ENCODE data around the gene MAPK8. TPM values are rescaled to one million over a fixed set of nuclear protein-coding genes. Genes with fewer than 3 reads are reported as not detected.

MAPK8 gene
- total and polyA plus RNA-seq, 9 of the 15 experiments (the other 6 are each of a cell fraction or from before 2014, with no cell fraction given) = 6.4 to 159 (median 71.0) TPM

GRCh38 chr10:48480397-48481374 lies 174.2 kb downstream of the MAPK8 start (continued):
- TF ChIP-seq, protein P1, sequence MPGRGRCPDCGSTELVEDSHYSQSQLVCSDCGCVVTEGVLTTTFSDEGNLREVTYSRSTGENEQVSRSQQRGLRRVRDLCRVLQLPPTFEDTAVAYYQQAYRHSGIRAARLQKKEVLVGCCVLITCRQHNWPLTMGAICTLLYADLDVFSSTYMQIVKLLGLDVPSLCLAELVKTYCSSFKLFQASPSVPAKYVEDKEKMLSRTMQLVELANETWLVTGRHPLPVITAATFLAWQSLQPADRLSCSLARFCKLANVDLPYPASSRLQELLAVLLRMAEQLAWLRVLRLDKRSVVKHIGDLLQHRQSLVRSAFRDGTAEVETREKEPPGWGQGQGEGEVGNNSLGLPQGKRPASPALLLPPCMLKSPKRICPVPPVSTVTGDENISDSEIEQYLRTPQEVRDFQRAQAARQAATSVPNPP (IDR thresholded peaks at IDR 0.05; ENCODE audit: borderline replicate concordance, insufficient read depth, insufficient read length) = no peak
- TF ChIP-seq, protein P2, sequence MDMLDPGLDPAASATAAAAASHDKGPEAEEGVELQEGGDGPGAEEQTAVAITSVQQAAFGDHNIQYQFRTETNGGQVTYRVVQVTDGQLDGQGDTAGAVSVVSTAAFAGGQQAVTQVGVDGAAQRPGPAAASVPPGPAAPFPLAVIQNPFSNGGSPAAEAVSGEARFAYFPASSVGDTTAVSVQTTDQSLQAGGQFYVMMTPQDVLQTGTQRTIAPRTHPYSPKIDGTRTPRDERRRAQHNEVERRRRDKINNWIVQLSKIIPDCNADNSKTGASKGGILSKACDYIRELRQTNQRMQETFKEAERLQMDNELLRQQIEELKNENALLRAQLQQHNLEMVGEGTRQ (CRISPR knock-in tag; IDR thresholded peaks at IDR 0.05) = no peak
- TF ChIP-seq, protein P3, sequence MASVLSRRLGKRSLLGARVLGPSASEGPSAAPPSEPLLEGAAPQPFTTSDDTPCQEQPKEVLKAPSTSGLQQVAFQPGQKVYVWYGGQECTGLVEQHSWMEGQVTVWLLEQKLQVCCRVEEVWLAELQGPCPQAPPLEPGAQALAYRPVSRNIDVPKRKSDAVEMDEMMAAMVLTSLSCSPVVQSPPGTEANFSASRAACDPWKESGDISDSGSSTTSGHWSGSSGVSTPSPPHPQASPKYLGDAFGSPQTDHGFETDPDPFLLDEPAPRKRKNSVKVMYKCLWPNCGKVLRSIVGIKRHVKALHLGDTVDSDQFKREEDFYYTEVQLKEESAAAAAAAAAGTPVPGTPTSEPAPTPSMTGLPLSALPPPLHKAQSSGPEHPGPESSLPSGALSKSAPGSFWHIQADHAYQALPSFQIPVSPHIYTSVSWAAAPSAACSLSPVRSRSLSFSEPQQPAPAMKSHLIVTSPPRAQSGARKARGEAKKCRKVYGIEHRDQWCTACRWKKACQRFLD (CRISPR knock-in tag; IDR thresholded peaks at IDR 0.05) = no peak; the same call in 1 of the 2 replicates
- TF ChIP-seq SMAD3 (CRISPR knock-in tag; conservative IDR thresholded peaks at IDR 0.05) (0 out of 2 replicates have a peak, but pooled peaks have one; percentile 33), ETV6 (IDR thresholded peaks at IDR 0.05; ENCODE audit: borderline replicate concordance in 1 of 2, low read depth in 2 of 2, low read length in 1 of 2) (no peak), ETV6 (CRISPR knock-in tag; IDR thresholded peaks at IDR 0.05; ENCODE audit: borderline replicate concordance) (no peak), FOXP1 (CRISPR knock-in tag; IDR thresholded peaks at IDR 0.05) (no peak), NFIC (IDR thresholded peaks at IDR 0.05) (peak; percentile 47; the same call in 1 of the 2 replicates), TAF9B (IDR thresholded peaks at IDR 0.05; ENCODE audit: partially characterized antibody) (no peak), HLTF (IDR thresholded peaks at IDR 0.05) (no peak), ZKSCAN3 (CRISPR knock-in tag; IDR thresholded peaks at IDR 0.05) (no peak), COPS2 (conservative IDR thresholded peaks at IDR 0.05) (no peak), HNRNPK (IDR thresholded peaks at IDR 0.05; ENCODE audit: low read depth, low read length, poor library complexity, severe bottlenecking) (no peak), DACH1 (IDR thresholded peaks at IDR 0.05; ENCODE audit: partially characterized antibody) (no peak), CREB1 (IDR thresholded peaks at IDR 0.05) (no peak), CREB1 (CRISPR knock-in tag; IDR thresholded peaks at IDR 0.05) (no peak), BRCA1 (IDR thresholded peaks at IDR 0.05) (no peak), BRCA1 (CRISPR knock-in tag; IDR thresholded peaks at IDR 0.05) (no peak)
- TF ChIP-seq, protein P4, sequence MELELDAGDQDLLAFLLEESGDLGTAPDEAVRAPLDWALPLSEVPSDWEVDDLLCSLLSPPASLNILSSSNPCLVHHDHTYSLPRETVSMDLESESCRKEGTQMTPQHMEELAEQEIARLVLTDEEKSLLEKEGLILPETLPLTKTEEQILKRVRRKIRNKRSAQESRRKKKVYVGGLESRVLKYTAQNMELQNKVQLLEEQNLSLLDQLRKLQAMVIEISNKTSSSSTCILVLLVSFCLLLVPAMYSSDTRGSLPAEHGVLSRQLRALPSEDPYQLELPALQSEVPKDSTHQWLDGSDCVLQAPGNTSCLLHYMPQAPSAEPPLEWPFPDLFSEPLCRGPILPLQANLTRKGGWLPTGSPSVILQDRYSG (tag; conservative IDR thresholded peaks at IDR 0.05; ENCODE audit: low read depth) = peak; percentile 81; the same call in 1 of the 2 replicates
- TF ChIP-seq, protein P5, sequence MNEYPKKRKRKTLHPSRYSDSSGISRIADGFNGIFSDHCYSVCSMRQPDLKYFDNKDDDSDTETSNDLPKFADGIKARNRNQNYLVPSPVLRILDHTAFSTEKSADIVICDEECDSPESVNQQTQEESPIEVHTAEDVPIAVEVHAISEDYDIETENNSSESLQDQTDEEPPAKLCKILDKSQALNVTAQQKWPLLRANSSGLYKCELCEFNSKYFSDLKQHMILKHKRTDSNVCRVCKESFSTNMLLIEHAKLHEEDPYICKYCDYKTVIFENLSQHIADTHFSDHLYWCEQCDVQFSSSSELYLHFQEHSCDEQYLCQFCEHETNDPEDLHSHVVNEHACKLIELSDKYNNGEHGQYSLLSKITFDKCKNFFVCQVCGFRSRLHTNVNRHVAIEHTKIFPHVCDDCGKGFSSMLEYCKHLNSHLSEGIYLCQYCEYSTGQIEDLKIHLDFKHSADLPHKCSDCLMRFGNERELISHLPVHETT (CRISPR knock-in tag; conservative IDR thresholded peaks at IDR 0.05 in 1 of 2, IDR thresholded peaks at IDR 0.05 in 1 of 2) = peak in 1 of 2 experiments; percentile 72; a peak in 2 of 4 replicates

All from K562 (cell line).